Measurements from ENCODE around the gene NHEJ1.

Gene NHEJ1

GRCh38 chr2:219165058-219165911 lies 4.7 kb upstream of the NHEJ1 start:
- no peak for DNase-seq

GRCh38 chr2:219163156-219163555 lies 2.5 kb upstream of the NHEJ1 start:
- DNase-seq = no peak

GRCh38 chr2:219161097-219161496 lies 482 bp upstream of the NHEJ1 start:
- DNase-seq = no peak

- no peak for DNase-seq
These were observed 837 bp downstream of the NHEJ1 start for GRCh38 chr2:219159771-219160185.

GRCh38 chr2:219158586-219158985 lies 2.0 kb downstream of the NHEJ1 start:
- no peak for DNase-seq

GRCh38 chr2:219158025-219158424 lies 2.6 kb downstream of the NHEJ1 start:
- DNase-seq = no peak

- DNase-seq = no peak
These were observed 3.2 kb downstream of the NHEJ1 start for GRCh38 chr2:219157396-219157795.

GRCh38 chr2:219155054-219155644 lies 5.5 kb downstream of the NHEJ1 start:
- DNase-seq = no peak

- DNase-seq = no peak
These were observed 10.9 kb downstream of the NHEJ1 start for GRCh38 chr2:219149667-219150066.

GRCh38 chr2:219142329-219142728 lies 18.3 kb downstream of the NHEJ1 start:
- DNase-seq = no peak

GRCh38 chr2:219140722-219141121 lies 19.9 kb downstream of the NHEJ1 start:
- no peak for DNase-seq

- no peak for DNase-seq
These were observed 26.6 kb downstream of the NHEJ1 start for GRCh38 chr2:219133976-219134375.

GRCh38 chr2:219131744-219132143 lies 28.9 kb downstream of the NHEJ1 start:
- no peak for DNase-seq

- DNase-seq = no peak
These were observed 29.3 kb downstream of the NHEJ1 start for GRCh38 chr2:219131327-219131726.

GRCh38 chr2:219129589-219129988 lies 31.0 kb downstream of the NHEJ1 start:
- DNase-seq = no peak

- DNase-seq = no peak
These were observed 32.2 kb downstream of the NHEJ1 start for GRCh38 chr2:219128396-219128795.

GRCh38 chr2:219127037-219127635 lies 33.5 kb downstream of the NHEJ1 start:
- DNase-seq = no peak

- DNase-seq = no peak
These were observed 34.1 kb downstream of the NHEJ1 start for GRCh38 chr2:219126555-219126954.

- DNase-seq = no peak
These were observed 34.7 kb downstream of the NHEJ1 start for GRCh38 chr2:219125886-219126270.

- no peak for DNase-seq
These were observed 35.3 kb downstream of the NHEJ1 start for GRCh38 chr2:219125225-219125885.

- peak; percentile 22 for DNase-seq
These were observed 36.1 kb downstream of the NHEJ1 start for GRCh38 chr2:219124381-219125110.

GRCh38 chr2:219123356-219124135 lies 37.1 kb downstream of the NHEJ1 start:
- DNase-seq = no peak
